Testis (tissue), 2 donors: Measurements from ENCODE around the gene PRKACB.
A peak's percentile ranks its signal among the peaks of the same experiment; 100 is the strongest.

Source experiments
- CTCF ChIP-seq, 3 experiments: fragments of 450-650 bp in 2 of 3; fragments of 200-600 bp in 1 of 3; sonication (generic) in 1 of 3; IDR thresholded peaks; one replicate each; pipeline ENCODE4 v1.5.1; 2016 to 2019; ENCODE audit warnings: antibody characterized with exemption in 3 of 3, mild to moderate bottlenecking in 2 of 3, moderate library complexity in 1 of 3
- POLR2A ChIP-seq: fragments of 450-650 bp; IDR thresholded peaks from one replicate; pipeline ENCODE4 v1.6.1; 2017; ENCODE audit warnings: antibody characterized with exemption, mild to moderate bottlenecking, moderate library complexity

- no peak for TF ChIP-seq POLR2A
- TF ChIP-seq CTCF (IDR thresholded peaks at IDR 0.05): peak; percentile 9 to 47 (median 44)
These were observed 21.2 kb upstream of the PRKACB start for GRCh38 chr1:84122780-84123382.
